Gastroesophageal sphincter (tissue), 3 donors: ENCODE data around the gene SLC44A4.

Experiments used
- EP300 ChIP-seq: sonication (generic); formaldehyde crosslinking; IDR thresholded peaks from one replicate; pipeline ENCODE4 v1.6.1; 2017; ENCODE audit warnings: antibody characterized with exemption, mild to moderate bottlenecking
- POLR2A ChIP-seq, 2 donors: fragments of 450-650 bp; IDR thresholded peaks; one replicate each; pipeline ENCODE4 v1.6.1; 2017; ENCODE audit warnings: antibody characterized with exemption in 2 of 2, mild to moderate bottlenecking in 2 of 2, moderate library complexity in 1 of 2
- POLR2AphosphoS5 ChIP-seq: sonication (generic); formaldehyde crosslinking; IDR thresholded peaks from one replicate; pipeline ENCODE4 v1.6.1; 2017; ENCODE audit warnings: antibody characterized with exemption
- TF ChIP-seq, protein P1 (sequence below), 4 experiments: fragments of 200-600 bp in 2 of 4; fragments of 450-650 bp in 2 of 4; sonication (generic) in 1 of 4; IDR thresholded peaks; one replicate each; pipeline ENCODE4 v1.5.1; 2017 to 2019; ENCODE audit warnings: antibody characterized with exemption in 4 of 4, mild to moderate bottlenecking in 2 of 4, moderate library complexity in 2 of 4

DNA sequence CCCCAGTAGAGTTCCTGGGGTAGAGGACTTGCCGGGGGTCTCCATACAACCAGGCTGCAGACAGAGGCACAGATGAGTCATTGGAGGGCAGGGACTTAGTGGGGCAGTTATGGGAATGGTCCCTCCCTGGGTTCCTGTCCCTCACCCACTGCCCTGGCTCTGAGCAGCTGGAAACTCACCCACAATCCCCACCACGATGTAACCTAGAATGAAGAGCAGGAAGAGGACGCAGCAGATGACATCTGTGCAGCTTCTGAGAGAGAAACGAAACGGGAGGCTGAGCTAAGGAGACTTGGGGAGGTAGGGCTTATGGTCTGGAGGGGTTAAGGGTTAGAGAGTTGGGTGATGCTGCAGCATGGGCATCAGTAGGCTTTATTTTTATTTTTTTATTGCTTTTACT lies 2.9 kb downstream of the SLC44A4 start:
- TF ChIP-seq, protein P1, sequence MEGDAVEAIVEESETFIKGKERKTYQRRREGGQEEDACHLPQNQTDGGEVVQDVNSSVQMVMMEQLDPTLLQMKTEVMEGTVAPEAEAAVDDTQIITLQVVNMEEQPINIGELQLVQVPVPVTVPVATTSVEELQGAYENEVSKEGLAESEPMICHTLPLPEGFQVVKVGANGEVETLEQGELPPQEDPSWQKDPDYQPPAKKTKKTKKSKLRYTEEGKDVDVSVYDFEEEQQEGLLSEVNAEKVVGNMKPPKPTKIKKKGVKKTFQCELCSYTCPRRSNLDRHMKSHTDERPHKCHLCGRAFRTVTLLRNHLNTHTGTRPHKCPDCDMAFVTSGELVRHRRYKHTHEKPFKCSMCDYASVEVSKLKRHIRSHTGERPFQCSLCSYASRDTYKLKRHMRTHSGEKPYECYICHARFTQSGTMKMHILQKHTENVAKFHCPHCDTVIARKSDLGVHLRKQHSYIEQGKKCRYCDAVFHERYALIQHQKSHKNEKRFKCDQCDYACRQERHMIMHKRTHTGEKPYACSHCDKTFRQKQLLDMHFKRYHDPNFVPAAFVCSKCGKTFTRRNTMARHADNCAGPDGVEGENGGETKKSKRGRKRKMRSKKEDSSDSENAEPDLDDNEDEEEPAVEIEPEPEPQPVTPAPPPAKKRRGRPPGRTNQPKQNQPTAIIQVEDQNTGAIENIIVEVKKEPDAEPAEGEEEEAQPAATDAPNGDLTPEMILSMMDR (IDR thresholded peaks at IDR 0.05) = no peak
- no peak for TF ChIP-seq POLR2A (IDR thresholded peaks at IDR 0.05)
- TF ChIP-seq EP300 = no peak
- no peak for TF ChIP-seq POLR2AphosphoS5
